GM11168 (cell line): ENCODE results near the gene TRIM14.
"Not testable (repeated sequence)": the region's sequence is repeated elsewhere in the genome, so short reads cannot be mapped to it uniquely, and the experiment has no call there.

Experiments used
- in situ Hi-C: fragments of 300-500 bp; cut with MboI; formaldehyde crosslinking; loops from one replicate; pipeline ENCODE4 v1.12.0; 2022; ENCODE audit warnings: low sequenced_read_pairs; ENCODE audit not compliant: unreplicated experiment

TRIM14 gene

DNA sequence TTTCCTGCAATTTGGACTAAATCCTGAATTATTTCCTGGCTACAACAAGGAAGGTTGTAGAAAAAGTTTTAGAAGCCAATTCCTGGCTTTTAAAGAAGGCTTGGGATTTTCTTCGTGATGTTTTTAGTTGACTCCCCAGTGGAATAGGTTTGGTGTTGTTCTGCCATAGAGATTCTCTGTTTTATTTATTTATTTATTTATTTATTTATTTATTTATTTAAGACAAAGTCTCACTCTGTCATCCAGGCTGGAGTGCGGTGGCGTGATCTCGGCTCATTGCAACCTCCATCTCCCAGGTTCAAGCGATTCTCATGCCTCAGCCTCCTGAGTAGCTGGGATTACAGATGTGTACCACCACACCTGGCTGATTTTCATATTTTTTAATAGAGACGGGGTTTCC is 1.9 kb downstream of the TRIM14 start:
- in situ Hi-C loops, result not testable (repeated sequence)

GRCh38 chr9:98109052-98109451 is 10.0 kb downstream of the TRIM14 start:
- in situ Hi-C loops, result no loop called here

- in situ Hi-C loops, result no loop called here
These were observed 10.4 kb downstream of the TRIM14 start for GRCh38 chr9:98108531-98109031.

DNA sequence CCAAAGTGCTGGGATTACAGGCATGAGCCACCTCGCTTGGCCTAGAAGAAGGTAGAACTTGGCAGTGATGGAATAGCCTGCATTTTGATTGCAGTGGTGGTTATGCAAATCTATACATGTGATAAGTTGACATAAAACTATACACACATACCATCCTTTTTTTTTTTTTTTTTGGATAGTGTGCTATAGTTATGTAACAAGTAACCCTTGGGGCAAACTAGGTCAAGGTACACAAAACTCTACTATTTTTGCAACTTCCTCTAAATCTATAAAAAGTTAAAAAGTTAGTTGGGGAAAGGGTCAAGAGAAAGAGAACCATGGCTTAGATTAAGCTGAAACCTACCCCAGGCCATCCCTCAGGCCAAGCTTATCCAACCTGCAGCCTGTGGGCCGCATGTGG is 11.1 kb downstream of the TRIM14 start:
- in situ Hi-C loops, result no loop called here

- in situ Hi-C loops, result no loop called here
These were observed 14.0 kb downstream of the TRIM14 start for GRCh38 chr9:98105006-98105405.

GRCh38 chr9:98104445-98104881 is 14.6 kb downstream of the TRIM14 start:
- in situ Hi-C loops, result no loop called here

DNA sequence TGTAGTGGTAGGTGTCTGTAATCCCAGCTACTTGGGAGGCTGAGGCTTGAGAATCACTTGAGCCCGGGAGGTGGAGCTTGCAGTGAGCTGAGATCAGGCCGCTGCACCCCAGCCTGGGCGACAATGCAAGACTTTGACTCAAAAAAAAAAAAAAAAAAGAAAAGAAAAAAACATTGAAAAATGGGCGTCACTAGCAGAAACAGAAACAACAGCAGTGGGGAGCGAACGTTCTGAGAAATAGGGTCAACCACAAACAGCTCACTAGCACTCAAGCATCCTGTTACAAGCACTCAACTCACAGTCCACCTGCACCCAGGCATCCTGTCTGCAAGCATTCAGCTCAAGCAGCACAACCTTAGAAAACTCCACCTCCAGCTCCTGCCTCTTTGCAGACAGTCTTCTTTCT is 17.2 kb downstream of the TRIM14 start:
- in situ Hi-C loops, result no loop called here

- in situ Hi-C loops, result no loop called here
These were observed 17.6 kb downstream of the TRIM14 start for GRCh38 chr9:98101416-98101815.

DNA sequence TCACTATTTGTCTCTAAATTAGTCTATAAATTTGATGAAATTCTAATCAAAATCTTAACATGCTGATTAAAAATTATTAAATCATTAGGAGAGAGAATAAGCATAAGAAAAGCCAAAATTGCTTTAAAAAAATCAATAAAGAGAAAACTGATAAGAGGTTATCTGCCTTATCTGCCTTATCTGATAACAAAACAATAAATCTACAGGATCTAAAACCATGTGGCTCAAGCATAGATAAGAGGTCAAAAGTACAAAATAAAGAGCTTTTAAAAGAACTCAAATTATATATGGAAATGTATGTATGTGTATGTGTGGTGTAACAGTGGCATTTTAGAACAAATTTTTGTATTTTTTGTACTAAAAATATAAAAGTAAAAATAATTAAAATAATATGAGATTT is 18.6 kb downstream of the TRIM14 start:
- in situ Hi-C loops, result no loop called here

GRCh38 chr9:98099898-98100297 is 19.1 kb downstream of the TRIM14 start:
- in situ Hi-C loops, result no loop called here

- in situ Hi-C loops, result no loop called here
These were observed 19.7 kb downstream of the TRIM14 start for GRCh38 chr9:98099346-98099745.

DNA sequence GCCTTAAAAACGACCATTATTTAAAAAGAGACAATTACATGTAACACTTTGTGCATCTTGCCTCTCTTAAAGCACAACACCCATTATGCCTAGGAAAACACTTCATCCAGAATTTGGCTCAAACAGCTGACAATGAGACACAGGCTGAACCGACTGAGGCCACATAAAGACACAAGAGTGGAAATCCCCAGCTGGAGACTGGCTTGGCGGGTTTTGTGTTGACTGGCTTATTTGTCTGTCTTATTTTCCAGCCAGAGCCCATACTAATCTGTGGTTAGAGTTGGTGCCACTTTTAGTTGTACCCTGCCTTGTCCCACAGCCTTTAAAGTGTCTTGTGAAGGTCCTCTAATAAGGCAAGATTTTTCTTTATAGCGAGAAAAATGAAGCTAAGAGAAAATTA is 21.2 kb downstream of the TRIM14 start:
- in situ Hi-C loops, result no loop called here

GRCh38 chr9:98096091-98096490 is 22.9 kb downstream of the TRIM14 start:
- in situ Hi-C loops, result no loop called here

DNA sequence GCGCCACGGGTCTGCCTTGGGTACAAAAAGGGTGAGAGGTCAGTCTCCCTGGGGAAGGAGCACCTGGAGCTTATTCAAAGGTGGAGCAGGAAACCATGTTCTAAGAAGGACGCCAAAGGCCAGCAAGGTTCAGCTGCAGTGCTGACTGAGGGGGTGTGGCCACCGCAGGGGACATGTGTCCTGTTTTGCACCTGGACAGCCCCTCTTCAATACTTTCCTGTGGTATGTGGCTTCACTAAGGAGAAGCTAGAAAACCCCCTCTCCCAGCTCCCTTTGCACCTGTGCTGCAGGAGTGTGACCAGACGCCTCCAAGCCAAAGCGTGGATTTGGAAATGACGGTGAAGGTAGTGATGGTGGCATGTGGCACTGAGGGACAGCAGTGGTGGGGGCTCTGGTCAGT is 23.6 kb downstream of the TRIM14 start:
- in situ Hi-C loops, result no loop called here

DNA sequence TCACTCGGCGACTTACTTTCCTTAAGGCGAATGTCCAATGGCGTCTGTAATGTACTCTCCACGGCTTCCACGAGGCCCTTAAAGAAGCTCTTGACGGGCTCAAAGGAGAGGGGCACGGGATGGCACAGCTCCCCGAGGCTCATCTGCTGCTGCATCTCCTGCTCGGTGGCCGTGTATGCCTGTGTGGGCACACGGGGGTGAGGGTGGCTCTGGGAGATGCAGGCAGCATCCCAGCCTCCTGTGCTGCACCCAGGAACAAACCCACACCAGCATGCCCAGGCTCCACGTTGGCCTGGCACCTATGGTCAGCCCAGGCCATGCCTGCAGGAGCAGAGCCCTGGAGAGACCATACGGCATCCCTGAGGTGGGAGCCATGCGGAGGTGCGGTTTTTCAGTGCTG is 24.2 kb downstream of the TRIM14 start:
- in situ Hi-C loops, result no loop called here

DNA sequence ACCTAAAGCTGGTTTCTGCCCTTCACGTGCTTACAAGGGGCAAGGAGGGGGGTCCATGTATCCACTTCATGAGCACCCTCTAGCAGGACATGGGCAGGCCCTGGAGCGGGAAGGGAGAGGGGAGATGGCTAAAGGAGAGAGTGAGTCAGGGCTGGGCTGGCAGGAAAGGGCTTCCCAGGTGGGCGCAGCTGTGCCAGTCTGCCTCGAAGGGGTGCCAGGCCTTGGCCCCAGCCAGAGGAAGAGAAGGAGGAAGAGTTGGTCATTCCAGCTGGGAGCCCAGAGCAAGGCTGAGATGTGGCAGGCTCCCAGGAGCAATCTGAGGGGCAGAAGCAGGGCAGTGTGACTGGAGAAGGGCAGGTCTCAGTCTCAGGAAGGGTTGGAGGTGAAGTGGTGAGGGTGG is 24.7 kb downstream of the TRIM14 start:
- in situ Hi-C loops, result no loop called here

DNA sequence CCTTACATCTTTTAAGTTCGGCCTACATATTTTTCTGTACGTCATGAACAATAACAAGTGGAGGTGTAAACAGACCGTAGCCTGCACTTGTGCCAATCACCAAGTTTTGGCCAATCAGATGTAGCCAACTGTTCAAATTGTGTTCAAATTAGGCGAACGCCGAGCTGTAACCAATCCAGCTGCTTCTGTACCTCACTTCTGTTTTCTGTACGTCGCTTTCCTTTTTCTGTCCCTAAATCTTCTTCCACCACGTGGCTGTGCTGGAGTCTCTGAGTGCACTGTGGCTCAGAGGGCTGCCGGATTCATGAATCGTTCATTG is 26.4 kb downstream of the TRIM14 start:
- in situ Hi-C loops, result no loop called here

- in situ Hi-C loops, result no loop called here
These were observed 27.0 kb downstream of the TRIM14 start for GRCh38 chr9:98091735-98092612.

DNA sequence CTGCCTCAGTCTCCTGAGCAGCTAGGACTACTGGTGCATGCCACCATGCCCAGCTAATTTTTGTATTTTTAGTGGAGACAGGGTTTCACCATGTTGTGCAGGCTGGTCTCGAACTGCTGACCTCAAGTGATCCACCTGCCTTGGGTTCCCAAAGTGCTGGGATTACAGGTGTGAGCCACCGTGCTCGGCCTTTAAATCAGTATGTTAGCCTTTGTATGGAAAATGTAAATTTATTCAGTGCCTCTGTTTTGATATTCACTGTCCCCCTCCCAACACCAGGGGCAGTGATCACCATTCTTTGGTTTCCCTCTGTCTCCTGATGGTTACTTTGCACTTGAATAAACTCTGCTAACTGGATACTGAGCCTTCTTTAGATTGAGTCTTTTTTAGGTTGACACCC is 28.3 kb downstream of the TRIM14 start:
- in situ Hi-C loops, result not testable (repeated sequence)

- in situ Hi-C loops, result no loop called here
These were observed 31.3 kb downstream of the TRIM14 start for GRCh38 chr9:98087420-98088354.

DNA sequence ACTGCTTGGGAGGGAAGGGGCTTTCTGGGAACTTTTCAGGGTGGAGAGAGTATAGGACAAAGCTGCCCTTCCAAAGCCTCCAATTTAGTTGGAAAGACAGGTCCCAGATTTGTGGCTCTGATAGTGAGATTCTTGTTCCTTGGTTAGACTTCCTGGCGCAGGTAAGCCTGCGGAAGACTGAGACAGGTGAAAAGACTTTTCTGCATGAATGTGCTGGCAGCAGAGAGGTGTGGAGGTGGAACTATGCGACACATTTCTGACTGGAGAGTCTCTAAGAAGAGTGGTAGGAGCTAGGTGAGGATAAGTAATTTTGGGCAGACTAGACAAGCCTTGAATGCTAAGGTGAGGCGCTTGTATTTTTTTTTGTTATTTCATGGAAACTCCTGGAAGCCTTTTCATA is 32.6 kb downstream of the TRIM14 start:
- in situ Hi-C loops, result no loop called here
